ENCODE measurements around the gene NR1H2. TPM values are rescaled to one million over a fixed set of nuclear protein-coding genes. Genes with fewer than 3 reads are reported as not detected.
"Not testable (repeated sequence)": the region's sequence is repeated elsewhere in the genome, so short reads cannot be mapped to it uniquely, and the experiment has no call there.

Gene NR1H2
- total RNA-seq, 4 donors from 2014 or later: 73.5 to 93.5 (median 82.0) TPM

- ATAC-seq (ENCODE audit: low FRiP score) (no peak), DNase-seq (ENCODE audit: low spot score) (no peak)
- TF ChIP-seq CTCF (IDR thresholded peaks at IDR 0.05): no peak
Measured at GRCh38 chr19:50387868-50388245, 11.6 kb downstream of the NR1H2 start.

GRCh38 chr19:50390295-50390694 lies 14.0 kb downstream of the NR1H2 start:
- DNase-seq (ENCODE audit: low spot score); ATAC-seq (ENCODE audit: low FRiP score): not testable (repeated sequence)

- DNase-seq (ENCODE audit: low spot score); ATAC-seq (ENCODE audit: low FRiP score): not testable (repeated sequence)
Measured at GRCh38 chr19:50390952-50391351, 14.7 kb downstream of the NR1H2 start.

GRCh38 chr19:50392759-50393158 lies 16.5 kb downstream of the NR1H2 start:
- no peak for TF ChIP-seq CTCF (IDR thresholded peaks at IDR 0.05)

GRCh38 chr19:50393589-50393988 lies 17.3 kb downstream of the NR1H2 start:
- no peak for ATAC-seq (ENCODE audit: low FRiP score)
- TF ChIP-seq CTCF (IDR thresholded peaks at IDR 0.05): no peak
- DNase-seq (ENCODE audit: low spot score): no peak

More at GRCh38 chr19:50392759-50393158, 16.5 kb downstream of the NR1H2 start:
- no peak for DNase-seq (ENCODE audit: low spot score)
- ATAC-seq (ENCODE audit: low FRiP score): no peak

- no peak for ATAC-seq (ENCODE audit: low FRiP score)
- no peak for DNase-seq (ENCODE audit: low spot score)
- no peak for TF ChIP-seq CTCF (IDR thresholded peaks at IDR 0.05)
Measured at GRCh38 chr19:50394017-50394416, 17.8 kb downstream of the NR1H2 start.

GRCh38 chr19:50398675-50399367 lies 22.6 kb downstream of the NR1H2 start:
- TF ChIP-seq CTCF (IDR thresholded peaks at IDR 0.05): no peak
- ATAC-seq (ENCODE audit: low FRiP score) (no peak), DNase-seq (ENCODE audit: low spot score) (no peak)

- DNase-seq (ENCODE audit: low spot score) (no peak), ATAC-seq (ENCODE audit: low FRiP score) (no peak)
- TF ChIP-seq CTCF (IDR thresholded peaks at IDR 0.05): no peak
Measured at GRCh38 chr19:50399368-50399745, 23.1 kb downstream of the NR1H2 start.
